ENCODE measurements around the gene SREK1IP1.
"Not testable (repeated sequence)": the region's sequence is repeated elsewhere in the genome, so short reads cannot be mapped to it uniquely, and the experiment has no call there.

The SREK1IP1 gene

GRCh38 chr5:64749385-64749784 is 19.1 kb downstream of the SREK1IP1 start:
- H3K4me3 ChIP-seq (ENCODE audit: low read depth, low read length) = no peak overlapping the region
- TF ChIP-seq CTCF (IDR thresholded peaks at IDR 0.05; ENCODE audit: borderline replicate concordance, insufficient read depth, low read depth, low read length) = no peak

DNA sequence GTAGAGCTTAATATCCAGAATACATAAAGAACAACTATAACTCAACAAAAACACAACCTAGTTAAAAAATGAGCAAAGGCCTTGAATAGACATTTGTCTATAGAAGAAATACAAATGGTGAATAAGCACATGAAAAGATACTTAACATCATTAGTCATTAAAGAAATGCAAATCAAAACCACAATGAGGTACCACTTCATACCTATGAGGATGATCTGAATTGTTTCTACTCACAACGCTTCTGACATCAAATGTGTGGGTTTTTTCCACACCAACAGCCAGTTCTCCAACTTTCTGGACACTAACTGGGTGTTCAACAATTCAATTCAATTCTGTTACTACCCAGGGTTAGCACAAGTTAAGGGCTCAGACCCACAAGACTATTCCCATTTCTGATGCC is 22.0 kb downstream of the SREK1IP1 start:
- no peak for TF ChIP-seq CTCF (IDR thresholded peaks at IDR 0.05; ENCODE audit: borderline replicate concordance, insufficient read depth, low read depth, low read length)
- H3K4me3 ChIP-seq (ENCODE audit: low read depth, low read length) = no peak overlapping the region

DNA sequence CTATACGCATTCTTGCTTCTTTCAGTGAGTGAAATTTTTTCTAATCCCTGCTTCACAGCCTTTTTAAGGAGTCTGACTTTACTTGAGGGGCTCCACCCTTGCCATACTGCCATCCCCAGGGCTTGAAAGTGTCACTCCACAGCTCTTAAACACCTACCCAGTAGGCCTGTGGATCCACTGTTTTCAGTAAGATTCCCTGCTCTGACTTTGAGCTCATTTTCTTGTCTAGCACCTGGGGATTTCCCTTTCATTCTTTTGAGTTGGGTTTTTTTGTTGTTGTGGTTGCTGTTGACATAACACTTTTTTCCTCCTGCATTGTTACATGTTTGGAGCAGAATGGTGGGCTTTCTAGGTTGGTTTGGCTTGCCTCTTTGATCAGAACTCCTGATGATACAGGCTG is 23.6 kb downstream of the SREK1IP1 start:
- TF ChIP-seq CTCF (IDR thresholded peaks at IDR 0.05; ENCODE audit: borderline replicate concordance, insufficient read depth, low read depth, low read length) = no peak
- H3K4me3 ChIP-seq (ENCODE audit: low read depth, low read length) = no peak overlapping the region

DNA sequence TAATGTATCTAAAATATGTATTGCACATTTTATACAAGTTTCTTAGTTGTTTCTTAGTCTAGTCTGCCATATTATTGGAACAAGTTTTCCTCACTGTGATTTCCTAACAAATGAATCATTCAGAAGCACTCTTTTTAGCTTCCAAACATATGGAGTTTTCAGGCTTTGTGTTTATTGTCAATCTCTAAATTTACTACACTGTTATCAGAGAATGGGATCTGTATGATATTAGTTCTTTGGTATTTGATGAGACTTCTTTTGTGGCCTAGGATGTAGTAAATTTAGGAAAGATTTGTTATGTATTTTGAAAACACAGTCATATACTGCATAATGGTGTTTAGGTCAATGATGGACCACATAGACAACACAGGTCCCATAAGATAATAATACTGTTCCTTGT is 25.7 kb downstream of the SREK1IP1 start:
- no peak for TF ChIP-seq CTCF (IDR thresholded peaks at IDR 0.05; ENCODE audit: borderline replicate concordance, insufficient read depth, low read depth, low read length)

GRCh38 chr5:64742411-64742810 is 26.1 kb downstream of the SREK1IP1 start:
- TF ChIP-seq CTCF (IDR thresholded peaks at IDR 0.05; ENCODE audit: borderline replicate concordance, insufficient read depth, low read depth, low read length) = no peak
- no peak overlapping the region for H3K4me3 ChIP-seq (ENCODE audit: low read depth, low read length)

More for the DNA sequence above, 25.7 kb downstream of the SREK1IP1 start:
- H3K4me3 ChIP-seq (ENCODE audit: low read depth, low read length) = no peak overlapping the region

- TF ChIP-seq CTCF (IDR thresholded peaks at IDR 0.05; ENCODE audit: borderline replicate concordance, insufficient read depth, low read depth, low read length) = no peak
- no peak overlapping the region for H3K4me3 ChIP-seq (ENCODE audit: low read depth, low read length)
Observed at GRCh38 chr5:64727150-64727549, 41.3 kb downstream of the SREK1IP1 start.

- no peak overlapping the region for H3K4me3 ChIP-seq (ENCODE audit: low read depth, low read length)
- no peak for TF ChIP-seq CTCF (IDR thresholded peaks at IDR 0.05; ENCODE audit: borderline replicate concordance, insufficient read depth, low read depth, low read length)
Observed at GRCh38 chr5:64722588-64722987, 45.9 kb downstream of the SREK1IP1 start.

GRCh38 chr5:64714495-64714894 is 54.0 kb downstream of the SREK1IP1 start:
- not testable (repeated sequence) for H3K4me3 ChIP-seq (ENCODE audit: low read depth, low read length)

Measured in GM12875 (cell line).